GM12801 (cell line): ENCODE measurements around the gene TNNT3.

Source experiments
- CTCF ChIP-seq: IDR thresholded peaks from one replicate; pipeline ENCODE4 v1.5.1; 2011; ENCODE audit warnings: control low read depth; ENCODE audit not compliant: insufficient read length; ENCODE audit errors: extremely low read depth

Gene TNNT3

GRCh38 chr11:1934335-1935155 is 15.0 kb downstream of the TNNT3 start:
- no peak for TF ChIP-seq CTCF

- no peak for TF ChIP-seq CTCF
These were observed 15.9 kb downstream of the TNNT3 start for GRCh38 chr11:1935156-1936071.

- TF ChIP-seq CTCF = no peak
These were observed 16.7 kb downstream of the TNNT3 start for GRCh38 chr11:1936072-1936780.

GRCh38 chr11:1936781-1937615 is 17.5 kb downstream of the TNNT3 start:
- no peak for TF ChIP-seq CTCF

- no peak for TF ChIP-seq CTCF
These were observed 18.3 kb downstream of the TNNT3 start for GRCh38 chr11:1937616-1938342.

- TF ChIP-seq CTCF = no peak
These were observed 19.0 kb downstream of the TNNT3 start for GRCh38 chr11:1938343-1939005.
